ENCODE results near the gene ASB4.
"Not testable (repeated sequence)": the region's sequence is repeated elsewhere in the genome, so short reads cannot be mapped to it uniquely, and the experiment has no call there.

ASB4 gene

DNA sequence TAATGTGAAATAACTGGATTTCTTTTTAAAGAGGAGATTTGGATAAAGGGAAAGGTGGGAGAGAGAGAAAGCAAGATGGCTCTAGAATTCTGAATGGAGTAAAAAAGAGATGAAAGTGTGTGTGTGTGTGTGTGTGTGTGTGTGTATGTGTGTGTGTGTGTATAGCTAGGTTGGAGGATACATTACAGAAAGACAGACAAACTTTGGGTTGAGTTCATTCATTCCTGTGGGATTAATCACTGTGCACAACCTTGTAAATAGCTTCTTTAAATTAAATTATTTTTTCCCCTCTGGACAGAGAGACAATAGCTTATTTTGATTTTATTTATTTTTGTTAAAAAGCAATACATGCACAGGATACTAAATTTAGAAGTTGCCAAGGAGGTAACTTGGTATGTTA lies 7.5 kb downstream of the ASB4 start:
- FAIRE-seq (no peak), DNase-seq (ENCODE audit: insufficient read length, low spot score) (no peak)
- TF ChIP-seq CTCF (IDR thresholded peaks at IDR 0.05; ENCODE audit: insufficient read depth, missing control alignments): no peak

DNA sequence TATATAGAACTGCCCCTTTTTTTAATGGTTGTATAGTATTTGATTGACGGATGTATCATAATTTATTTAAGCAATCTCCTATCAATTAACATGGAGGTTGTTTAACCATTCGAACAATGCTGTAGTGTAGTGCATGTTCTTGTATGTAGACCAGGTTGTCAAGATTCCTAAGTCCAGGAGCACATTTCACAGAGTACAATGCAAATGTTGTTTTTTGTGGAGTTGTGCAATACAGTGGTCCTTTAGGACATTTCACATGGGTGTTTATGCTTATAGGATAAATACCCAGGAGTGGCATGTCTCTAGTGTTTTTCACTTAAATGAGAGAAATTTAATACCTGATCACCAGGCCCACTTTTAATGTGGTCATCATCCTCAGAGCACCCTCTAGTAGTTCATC lies 8.1 kb downstream of the ASB4 start:
- no peak for TF ChIP-seq CTCF (IDR thresholded peaks at IDR 0.05; ENCODE audit: insufficient read depth, missing control alignments)
- FAIRE-seq: no peak
- no peak for DNase-seq (ENCODE audit: insufficient read length, low spot score)

GRCh38 chr7:95501261-95501832 lies 15.6 kb downstream of the ASB4 start:
- DNase-seq (ENCODE audit: insufficient read length, low spot score) (no peak), FAIRE-seq (peak; percentile 41)
- TF ChIP-seq CTCF (IDR thresholded peaks at IDR 0.05; ENCODE audit: insufficient read depth, missing control alignments): no peak

DNA sequence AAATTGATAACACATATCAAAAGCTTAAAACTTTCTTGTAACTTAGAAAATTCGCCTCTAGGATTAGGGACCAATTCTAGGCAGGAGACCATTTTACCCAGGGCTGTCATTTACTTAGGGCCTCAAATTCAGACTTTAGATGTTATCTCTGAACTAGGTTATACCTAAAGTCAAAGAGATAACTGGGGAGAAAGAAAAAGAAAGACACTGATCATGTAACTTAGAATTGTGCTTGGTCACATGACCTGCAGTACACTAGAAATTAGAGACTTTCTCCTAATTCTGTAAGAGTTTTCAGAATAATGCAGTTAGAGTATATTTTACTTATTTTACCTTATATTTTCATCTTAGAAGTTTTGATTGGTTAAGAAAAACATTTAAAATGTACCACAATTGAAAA lies 16.7 kb downstream of the ASB4 start:
- TF ChIP-seq CTCF (IDR thresholded peaks at IDR 0.05; ENCODE audit: insufficient read depth, missing control alignments): no peak
- no peak for FAIRE-seq
- DNase-seq (ENCODE audit: insufficient read length, low spot score): no peak

DNA sequence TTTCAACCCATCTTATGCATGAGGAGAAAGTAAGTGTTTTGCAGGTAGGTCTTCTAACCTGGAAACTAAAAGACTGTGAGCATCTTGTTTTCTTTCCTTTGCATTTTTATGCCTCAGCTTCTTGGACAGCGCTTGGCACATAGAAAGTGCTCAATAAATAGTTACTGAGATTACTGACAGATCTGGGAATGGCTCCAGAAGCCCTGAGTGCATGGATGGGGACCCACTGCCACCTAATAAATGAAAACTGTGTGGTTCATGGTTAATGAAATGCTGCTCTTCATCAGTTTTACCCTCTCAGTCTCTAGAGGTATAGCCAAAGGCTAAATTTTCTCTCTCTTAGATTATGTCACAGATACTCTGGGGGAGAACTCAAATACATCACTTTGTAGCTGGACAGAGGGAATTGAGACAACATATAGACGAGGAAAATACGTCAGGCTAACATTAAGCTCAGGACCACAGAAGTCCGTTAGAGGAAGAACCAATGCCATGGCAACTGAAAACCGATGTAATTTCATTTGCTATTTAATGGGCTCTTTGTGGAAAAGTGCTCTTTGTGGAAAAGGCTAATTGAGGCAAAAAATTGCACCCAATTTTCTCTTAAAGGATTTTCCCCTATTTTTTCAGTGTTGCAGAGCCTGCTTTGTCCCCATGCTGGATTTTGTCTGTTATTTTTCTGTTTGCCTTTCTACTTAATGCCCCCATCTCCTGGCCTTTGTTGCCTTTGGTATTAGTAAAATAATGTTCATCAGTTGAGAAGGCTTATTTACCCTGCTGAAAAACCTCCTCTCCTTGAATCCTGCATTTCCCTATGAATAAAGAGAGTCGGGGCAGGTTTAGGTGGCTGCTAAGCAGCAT lies 17.8 kb downstream of the ASB4 start:
- DNase-seq (ENCODE audit: insufficient read length, low spot score) (no peak), FAIRE-seq (no peak)
- TF ChIP-seq CTCF (IDR thresholded peaks at IDR 0.05; ENCODE audit: insufficient read depth, missing control alignments): no peak

- not testable (repeated sequence) for FAIRE-seq; DNase-seq (ENCODE audit: insufficient read length, low spot score)
These were observed 18.4 kb downstream of the ASB4 start for GRCh38 chr7:95504132-95504588.

- no peak for TF ChIP-seq CTCF (IDR thresholded peaks at IDR 0.05; ENCODE audit: insufficient read depth, missing control alignments)
- FAIRE-seq: peak; percentile 21
- DNase-seq (ENCODE audit: insufficient read length, low spot score): no peak
These were observed 23.0 kb downstream of the ASB4 start for GRCh38 chr7:95508780-95509179.

Data from D721Med (cell line).